Right cardiac atrium (tissue), 5 donors: Measurements from ENCODE around the gene TIFAB. TPM values are rescaled to one million over a fixed set of nuclear protein-coding genes. Genes with fewer than 3 reads are reported as not detected.

Experiments used
- ATAC-seq, 2 donors: fragments of 200-7000 bp; cut with Tn5 transposase; one replicate each; pipeline versions ENCODE4 v1.8.0 to v1.9.1; 2020; ENCODE audit warnings: moderate library complexity in 2 of 2, mild to moderate bottlenecking in 1 of 2
- DNase-seq, 3 donors: peaks; one replicate each; pipeline ENCODE4 v3.0.0-alpha.2; 2020
- H3K27ac ChIP-seq: one replicate; pipeline ENCODE4 v1.5.1; 2013; ENCODE audit warnings: mild to moderate bottlenecking, low read length, control low read depth, moderate library complexity
- H3K27me3 ChIP-seq: one replicate; pipeline ENCODE4 v1.6.1; 2013; ENCODE audit not compliant: control insufficient read depth, insufficient read depth
- H3K4me1 ChIP-seq: one replicate; pipeline ENCODE4 v1.6.1; 2013; ENCODE audit warnings: low read length; ENCODE audit not compliant: control insufficient read depth, insufficient read depth
- H3K4me3 ChIP-seq: one replicate; pipeline ENCODE4 v1.5.1; 2013; ENCODE audit warnings: low read length, control low read depth
- H3K9me3 ChIP-seq: one replicate; pipeline ENCODE4 v1.6.1; 2013; ENCODE audit warnings: low read length; ENCODE audit not compliant: control insufficient read depth
- WGBS: extraction: QIAGEN DNeasy Blood & Tissue Kit; methylation state at CpG from one replicate; pipeline ENCODE4 v1.1.7; 2013; 5-methylcytosine and 5-hydroxymethylcytosine counted together
- intact Hi-C, 4 donors: fragments of 100-400 bp; cut with DNase I; formaldehyde crosslinking; loops; one replicate each; pipeline versions ENCODE4 v1.11.0 to v1.14.0; 2022 to 2023
- polyA plus RNA-seq: library from polyadenylated mRNA; stranded (reverse); fragments of 200-250 nt; gene quantifications from one replicate; pipeline ENCODE4 v1.2.3, GENCODE V29; 2013
- total RNA-seq, 4 donors: library from RNA; stranded (reverse); fragmentation: NEBNext Ultra II Directional; extraction: Animal tissue kit (Norgen Biotek cat#: 25700); gene quantifications; one replicate each; pipeline ENCODE4 v1.2.1, GENCODE V29; 2021
- donor health status: healthy with polysubstance abuse.
- donor health status: DM: no; HTN: yes; CAD: no.
- donor health status: DM: no; HTN: no; CAD: no.
- donor health status: DM: no; HTN: yes; CAD: no; lungs with severe emphysema.
- donor health status: DM: yes; HTN: yes; CAD: no.

TIFAB gene
- total and polyA plus RNA-seq, 5 donors: not detected

DNA sequence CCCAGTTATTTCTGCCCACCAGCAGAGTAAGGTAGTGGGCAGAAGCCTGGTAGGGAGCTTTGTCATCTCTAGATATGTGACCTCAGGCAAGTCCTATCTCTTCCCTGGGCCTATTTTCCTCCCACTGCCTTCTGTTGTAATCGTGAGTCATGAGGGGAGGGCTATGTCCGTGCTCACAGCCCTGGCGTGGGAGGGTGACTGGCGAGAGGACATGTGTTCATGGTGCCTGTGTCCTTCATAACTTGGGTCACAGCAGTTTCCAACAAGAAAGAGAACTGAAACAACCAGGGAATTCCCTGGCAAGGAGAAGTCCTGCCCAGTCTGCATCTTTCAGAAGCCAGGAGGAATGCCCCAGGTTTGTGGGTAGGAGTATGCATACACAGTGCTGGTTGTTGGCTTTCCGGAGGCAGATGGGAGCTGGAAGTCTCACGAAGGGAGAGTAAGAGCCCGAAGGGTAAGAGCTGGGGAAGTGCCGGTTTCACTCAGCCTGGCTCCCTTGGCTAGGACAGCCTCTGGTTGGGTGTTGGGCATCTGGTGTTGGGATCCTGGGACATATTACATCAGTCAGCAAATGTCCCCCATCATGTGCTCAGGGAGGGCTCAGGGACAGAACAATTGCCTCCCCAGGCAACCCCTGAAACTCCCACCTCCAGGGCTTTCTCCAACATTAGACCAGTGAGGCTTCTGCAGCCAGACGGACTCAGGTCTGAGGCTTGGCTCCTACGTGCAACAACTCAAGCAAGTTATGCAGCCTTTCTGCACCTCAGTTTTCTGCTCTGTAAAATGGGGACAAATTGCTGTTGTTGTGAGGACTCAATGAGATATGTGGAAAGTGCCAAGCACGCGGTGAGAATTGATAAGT is 4.3 kb upstream of the TIFAB start:
- intact Hi-C loops: no loop called here
- Histone ChIP-seq H3K4me3 (no peak overlapping the region), H3K27ac (no peak overlapping the region), H3K4me1 (no peaks in the 10 kb centered on the region), H3K27me3 (no peaks in the 10 kb centered on the region), H3K9me3 (no peaks in the 10 kb centered on the region)
- ATAC-seq (peak; percentile 32 to 78), DNase-seq (peak; percentile 61 to 71 (median 71))
- 72% methylated on average over 12 of the region's 12 CpGs for WGBS

DNA sequence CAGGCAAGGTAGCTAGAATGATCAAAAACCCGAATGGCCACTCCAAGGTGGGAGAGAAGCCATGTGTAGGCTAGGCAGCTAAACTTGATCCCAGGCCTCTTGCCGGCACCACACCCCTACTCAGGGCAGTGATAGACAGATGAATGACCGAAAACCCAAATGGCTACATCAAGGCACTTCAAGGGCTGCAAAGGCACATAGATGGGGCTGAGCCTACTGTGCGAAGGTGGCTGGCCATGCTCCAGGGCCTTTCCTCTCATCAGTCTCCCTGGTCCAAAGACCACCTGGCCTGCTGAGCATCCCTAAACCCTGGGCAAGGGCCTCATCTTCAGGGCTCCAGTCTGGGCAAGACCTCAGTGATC is 3.7 kb upstream of the TIFAB start:
- intact Hi-C loops: no loop called here
- Histone ChIP-seq H3K4me3 (no peak overlapping the region), H3K4me1 (no peaks in the 10 kb centered on the region), H3K27me3 (no peaks in the 10 kb centered on the region), H3K27ac (no peak overlapping the region), H3K9me3 (no peaks in the 10 kb centered on the region)
- no peak for ATAC-seq
- 92% methylated on average over 4 of the region's 4 CpGs for WGBS
- no peak for DNase-seq

DNA sequence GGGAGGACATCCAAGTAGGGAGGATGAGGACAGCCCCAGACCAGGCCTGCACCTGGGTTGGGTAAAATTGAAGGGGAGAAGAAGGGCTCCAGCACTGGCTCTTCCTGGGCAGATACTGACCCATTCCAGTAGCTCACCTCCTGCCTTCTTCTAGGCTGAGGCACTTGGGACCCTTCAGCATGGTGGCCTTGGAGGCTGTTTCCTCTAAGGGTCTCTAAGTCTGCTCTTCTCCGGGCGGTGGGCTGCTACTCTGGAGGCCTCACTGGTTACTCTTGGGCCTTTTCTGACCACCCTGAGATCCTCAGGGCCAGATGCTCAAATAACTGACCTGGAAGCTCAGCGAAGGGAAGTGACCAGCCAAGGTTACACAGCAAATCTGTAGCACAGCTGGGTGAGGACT is 2.8 kb upstream of the TIFAB start:
- 96% methylated on average over 3 of the region's 3 CpGs for WGBS

DNA sequence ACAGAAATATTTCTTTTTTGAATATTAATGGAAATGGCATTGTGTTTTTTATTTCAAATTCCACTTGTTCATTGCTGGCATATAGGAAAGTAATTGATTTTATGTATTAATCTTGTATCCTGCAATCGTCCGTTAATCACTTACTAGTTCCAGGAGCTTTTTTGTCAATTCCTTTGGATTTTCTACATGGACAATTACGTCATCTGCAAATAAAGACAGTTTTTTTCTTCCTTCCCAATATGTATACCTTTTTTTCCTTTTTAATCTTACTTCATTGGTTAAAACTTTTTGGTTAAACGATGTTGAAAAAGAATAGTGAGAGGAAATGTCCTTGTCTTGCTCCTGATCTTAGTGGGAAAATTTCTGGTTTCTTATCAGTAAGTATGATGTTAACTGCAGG is 1.5 kb upstream of the TIFAB start:
- Histone ChIP-seq H3K9me3 (no peaks in the 10 kb centered on the region), H3K4me3 (no peak overlapping the region), H3K4me1 (no peaks in the 10 kb centered on the region), H3K27me3 (no peaks in the 10 kb centered on the region), H3K27ac (no peak overlapping the region)
- 65% methylated on average over 4 of the region's 4 CpGs for WGBS
- ATAC-seq (no peak), DNase-seq (no peak)
- intact Hi-C loops: no loop called here

More for the DNA sequence above, 2.8 kb upstream of the TIFAB start:
- Histone ChIP-seq H3K27ac (no peak overlapping the region), H3K9me3 (no peaks in the 10 kb centered on the region), H3K4me1 (no peaks in the 10 kb centered on the region), H3K4me3 (no peak overlapping the region), H3K27me3 (no peaks in the 10 kb centered on the region)
- intact Hi-C loops: no loop called here
- ATAC-seq: no peak
- DNase-seq: no peak

DNA sequence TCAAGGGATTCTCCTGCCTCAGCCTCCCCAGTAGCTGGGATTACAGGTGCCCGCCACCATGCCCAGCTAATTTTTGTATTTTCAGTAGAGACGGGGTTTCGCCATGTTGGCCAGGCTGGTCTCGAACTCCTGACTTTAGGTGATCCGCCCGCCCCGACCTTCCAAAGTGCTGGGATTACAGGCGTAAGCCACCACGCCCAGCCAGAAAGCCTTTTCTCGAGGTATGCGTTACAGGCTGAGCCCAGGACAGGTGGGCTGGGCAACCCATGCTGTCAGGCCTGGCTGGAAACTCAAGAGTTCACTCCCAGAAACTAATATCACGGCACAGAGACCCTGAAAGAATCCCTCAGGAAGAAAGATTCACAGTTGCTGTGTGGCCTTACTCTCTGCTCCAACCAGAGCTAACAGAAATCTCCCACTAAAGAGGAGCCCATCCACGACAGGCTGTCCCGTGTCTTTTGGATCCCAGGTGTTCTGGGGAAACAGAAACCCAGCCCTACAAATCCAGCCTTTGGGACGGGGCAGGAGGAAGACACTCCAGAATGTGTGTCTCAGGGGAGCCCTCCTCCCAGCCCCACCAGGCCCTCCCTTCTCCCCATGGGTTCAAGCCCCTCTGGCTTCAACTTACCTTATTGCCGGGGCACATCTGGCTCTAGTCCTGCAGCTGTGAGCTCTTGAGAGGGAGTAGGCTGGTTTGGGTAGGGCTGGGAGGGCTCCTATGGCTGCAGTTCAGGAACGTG is 400 bp downstream of the TIFAB start:
- no peak for DNase-seq
- no peak overlapping the region for H3K4me3 ChIP-seq
- H3K27ac ChIP-seq: no peak overlapping the region
- WGBS: 88% methylated on average over 17 of the region's 17 CpGs
- no peak for ATAC-seq
- no peaks in the 10 kb centered on the region for H3K27me3 ChIP-seq
- H3K9me3 ChIP-seq: no peaks in the 10 kb centered on the region
- H3K4me1 ChIP-seq: no peaks in the 10 kb centered on the region
- intact Hi-C loops: no loop called here

DNA sequence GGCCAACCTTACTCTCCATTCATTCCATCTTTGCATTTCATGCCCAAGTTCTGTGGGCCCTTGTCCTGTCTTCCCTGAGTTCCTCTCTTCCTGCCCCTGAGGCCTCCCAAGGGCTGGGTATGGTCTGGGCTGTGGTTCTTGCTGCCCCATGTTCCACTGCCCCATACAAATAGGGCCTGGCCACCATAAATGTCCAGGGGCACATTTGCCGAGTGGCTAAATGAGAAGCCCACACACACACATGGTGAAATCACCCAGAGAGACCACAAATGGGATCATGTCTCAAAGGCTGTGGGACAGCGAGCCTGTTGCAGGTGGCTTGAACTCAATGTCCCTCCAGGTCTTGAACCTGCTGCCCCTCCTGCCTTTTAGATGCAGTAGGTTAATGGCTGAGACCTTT is 1.2 kb downstream of the TIFAB start:
- no peaks in the 10 kb centered on the region for H3K9me3 ChIP-seq
- H3K4me1 ChIP-seq: no peaks in the 10 kb centered on the region
- H3K27me3 ChIP-seq: no peaks in the 10 kb centered on the region
- ATAC-seq (no peak), DNase-seq (no peak)
- intact Hi-C loops: no loop called here
- no peak overlapping the region for H3K27ac ChIP-seq
- no peak overlapping the region for H3K4me3 ChIP-seq
- 96% methylated on average over 2 of the region's 2 CpGs for WGBS

DNA sequence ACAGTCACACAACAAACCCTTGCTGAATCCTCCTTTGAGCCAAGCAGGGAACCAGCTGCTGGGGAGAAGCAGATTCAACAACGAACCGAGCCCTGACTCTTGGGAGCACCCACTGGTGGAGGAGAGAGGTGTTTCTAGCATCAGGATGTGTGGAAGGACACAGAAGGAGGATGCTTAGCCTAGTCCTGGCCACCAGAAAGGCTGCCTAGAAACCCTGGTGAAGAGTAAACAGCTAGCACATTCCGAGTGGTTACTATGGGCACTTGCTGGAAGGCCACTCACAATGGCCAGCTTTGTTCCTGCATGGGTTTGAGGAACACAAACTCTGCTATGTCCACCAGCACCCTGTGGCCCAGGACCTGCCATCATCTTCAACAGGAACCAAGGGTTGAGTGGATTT is 1.8 kb downstream of the TIFAB start:
- intact Hi-C loops: no loop called here
- H3K4me1 ChIP-seq: no peaks in the 10 kb centered on the region
- H3K27ac ChIP-seq: no peak overlapping the region
- ATAC-seq (no peak), DNase-seq (no peak)
- H3K4me3 ChIP-seq: no peak overlapping the region
- no peaks in the 10 kb centered on the region for H3K9me3 ChIP-seq
- H3K27me3 ChIP-seq: no peaks in the 10 kb centered on the region
- WGBS: 76% methylated on average over 3 of the region's 3 CpGs

DNA sequence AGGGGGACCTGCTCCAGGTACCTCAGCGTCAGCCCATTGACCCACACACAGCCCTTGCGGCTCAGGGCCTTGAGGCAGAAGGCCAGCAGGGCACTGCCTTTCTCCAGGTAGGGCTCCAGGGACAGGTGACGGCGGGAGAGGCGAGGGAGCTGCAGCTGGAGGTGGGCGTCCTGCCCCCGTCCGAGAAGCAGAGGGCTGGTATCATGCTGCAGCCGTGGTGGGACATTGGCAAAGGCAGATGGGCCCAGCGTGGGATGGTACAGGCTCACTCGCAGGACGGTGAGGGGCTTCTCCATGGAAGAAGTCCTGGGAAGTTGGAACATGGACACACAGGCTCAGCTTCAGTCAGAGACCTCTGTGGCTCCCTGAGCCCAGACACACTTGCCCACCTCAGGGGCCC is 2.5 kb downstream of the TIFAB start:
- ATAC-seq: no peak
- Histone ChIP-seq H3K27ac (no peak overlapping the region), H3K4me3 (no peak overlapping the region), H3K9me3 (no peaks in the 10 kb centered on the region), H3K4me1 (no peaks in the 10 kb centered on the region), H3K27me3 (no peaks in the 10 kb centered on the region)
- intact Hi-C loops: no loop called here
- 96% methylated on average over 12 of the region's 12 CpGs for WGBS
- no peak for DNase-seq

DNA sequence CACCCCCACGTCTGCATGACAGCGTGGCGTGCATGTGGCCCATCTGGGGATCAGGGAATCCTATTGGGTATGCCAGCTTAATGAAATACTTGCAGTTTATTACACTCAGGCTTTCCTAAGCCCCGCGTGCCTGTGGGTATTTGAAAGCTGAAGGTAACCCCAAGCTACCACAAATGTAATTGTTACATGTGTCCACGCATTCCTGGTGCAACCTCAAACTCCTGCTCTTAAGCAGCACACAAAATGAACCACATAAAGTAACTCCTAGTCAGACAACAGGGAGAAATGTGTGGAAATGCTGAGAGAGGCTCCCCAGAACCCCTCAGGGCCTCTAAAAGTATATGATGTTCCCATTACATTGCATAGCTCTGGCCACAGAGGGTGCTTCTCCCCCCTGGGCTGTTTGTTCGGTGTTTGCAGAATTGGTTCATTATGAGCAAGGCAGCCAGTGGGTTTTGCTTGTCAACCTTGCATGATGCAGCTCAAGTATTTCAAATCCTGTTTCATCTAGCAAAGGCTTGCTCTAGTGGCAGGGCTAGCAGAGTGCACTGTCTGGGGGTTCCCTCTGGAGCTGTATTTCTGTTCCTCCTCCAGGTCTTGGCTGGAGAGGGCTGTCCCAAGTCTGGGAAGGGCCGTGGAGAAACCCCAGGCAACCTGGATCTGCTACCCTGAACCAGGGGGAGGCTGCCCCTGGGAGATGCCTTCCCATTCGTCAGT is 3.2 kb downstream of the TIFAB start:
- Histone ChIP-seq H3K9me3 (no peaks in the 10 kb centered on the region), H3K27ac (no peak overlapping the region), H3K4me3 (no peak overlapping the region), H3K27me3 (no peaks in the 10 kb centered on the region), H3K4me1 (no peaks in the 10 kb centered on the region)
- intact Hi-C loops: no loop called here
- DNase-seq: no peak
- no peak for ATAC-seq
- 83% methylated on average over 9 of the region's 9 CpGs for WGBS

DNA sequence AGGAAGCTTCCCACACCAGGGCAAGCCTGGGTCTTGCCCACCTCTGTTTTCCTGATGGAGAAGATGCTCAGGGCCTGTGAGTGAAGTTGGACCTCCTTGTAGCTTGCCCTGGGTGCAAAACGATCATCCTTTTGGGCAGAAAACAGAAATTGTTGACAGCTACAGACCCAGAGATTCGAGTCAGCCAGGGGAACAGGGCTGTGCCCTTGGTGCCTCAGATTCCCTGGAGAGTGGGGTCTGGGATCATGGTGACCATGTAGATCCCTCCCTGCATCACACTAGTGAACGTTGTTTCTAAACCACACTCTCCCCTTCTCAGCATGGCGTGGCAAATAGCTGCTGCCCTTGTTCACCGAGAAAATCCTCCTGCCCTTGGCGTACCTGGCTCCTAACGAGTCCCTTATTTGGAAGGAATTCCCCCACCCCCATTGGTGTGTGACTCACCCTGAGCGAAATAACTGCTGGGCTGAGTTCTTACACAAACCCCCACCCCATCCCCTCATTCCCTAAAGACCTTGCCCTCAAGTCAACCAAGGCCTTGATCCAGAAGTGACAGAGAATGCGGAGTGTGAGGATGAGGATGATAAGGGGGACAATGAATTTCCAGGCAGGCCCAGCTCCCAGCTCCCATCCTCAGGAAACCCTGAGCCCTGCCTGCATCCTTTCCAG is 3.9 kb downstream of the TIFAB start:
- DNase-seq (no peak), ATAC-seq (no peak)
- 77% methylated on average over 9 of the region's 9 CpGs for WGBS
- Histone ChIP-seq H3K4me1 (no peaks in the 10 kb centered on the region), H3K27ac (no peak overlapping the region), H3K27me3 (no peaks in the 10 kb centered on the region), H3K4me3 (no peak overlapping the region), H3K9me3 (no peaks in the 10 kb centered on the region)
- intact Hi-C loops: no loop called here
